A172 (cell line): Measurements from ENCODE around the gene ADGRF3. TPM values are rescaled to one million over a fixed set of nuclear protein-coding genes. Genes with fewer than 3 reads are reported as not detected.
"Not testable (repeated sequence)": the region's sequence is repeated elsewhere in the genome, so short reads cannot be mapped to it uniquely, and the experiment has no call there.

Source experiments
- DNase-seq: peaks from one replicate; pipeline ENCODE4 v3.0.0-alpha.2; 2015; ENCODE audit warnings: low spot score
- total RNA-seq: library from RNA; depleted of rRNA; stranded (reverse); fragments of >200 nt; shearing (Covaris generic); gene quantifications from 2 replicates; pipeline ENCODE4 v1.2.3, GENCODE V29; 2014; rRNA removed

ADGRF3 gene, protein sequence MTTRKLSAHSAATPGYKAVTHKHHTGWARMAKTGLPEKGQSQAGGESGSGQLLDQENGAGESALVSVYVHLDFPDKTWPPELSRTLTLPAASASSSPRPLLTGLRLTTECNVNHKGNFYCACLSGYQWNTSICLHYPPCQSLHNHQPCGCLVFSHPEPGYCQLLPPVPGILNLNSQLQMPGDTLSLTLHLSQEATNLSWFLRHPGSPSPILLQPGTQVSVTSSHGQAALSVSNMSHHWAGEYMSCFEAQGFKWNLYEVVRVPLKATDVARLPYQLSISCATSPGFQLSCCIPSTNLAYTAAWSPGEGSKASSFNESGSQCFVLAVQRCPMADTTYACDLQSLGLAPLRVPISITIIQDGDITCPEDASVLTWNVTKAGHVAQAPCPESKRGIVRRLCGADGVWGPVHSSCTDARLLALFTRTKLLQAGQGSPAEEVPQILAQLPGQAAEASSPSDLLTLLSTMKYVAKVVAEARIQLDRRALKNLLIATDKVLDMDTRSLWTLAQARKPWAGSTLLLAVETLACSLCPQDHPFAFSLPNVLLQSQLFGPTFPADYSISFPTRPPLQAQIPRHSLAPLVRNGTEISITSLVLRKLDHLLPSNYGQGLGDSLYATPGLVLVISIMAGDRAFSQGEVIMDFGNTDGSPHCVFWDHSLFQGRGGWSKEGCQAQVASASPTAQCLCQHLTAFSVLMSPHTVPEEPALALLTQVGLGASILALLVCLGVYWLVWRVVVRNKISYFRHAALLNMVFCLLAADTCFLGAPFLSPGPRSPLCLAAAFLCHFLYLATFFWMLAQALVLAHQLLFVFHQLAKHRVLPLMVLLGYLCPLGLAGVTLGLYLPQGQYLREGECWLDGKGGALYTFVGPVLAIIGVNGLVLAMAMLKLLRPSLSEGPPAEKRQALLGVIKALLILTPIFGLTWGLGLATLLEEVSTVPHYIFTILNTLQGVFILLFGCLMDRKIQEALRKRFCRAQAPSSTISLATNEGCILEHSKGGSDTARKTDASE
- total RNA-seq, result 0.07 and 0.12 TPM in 2 replicates

DNA sequence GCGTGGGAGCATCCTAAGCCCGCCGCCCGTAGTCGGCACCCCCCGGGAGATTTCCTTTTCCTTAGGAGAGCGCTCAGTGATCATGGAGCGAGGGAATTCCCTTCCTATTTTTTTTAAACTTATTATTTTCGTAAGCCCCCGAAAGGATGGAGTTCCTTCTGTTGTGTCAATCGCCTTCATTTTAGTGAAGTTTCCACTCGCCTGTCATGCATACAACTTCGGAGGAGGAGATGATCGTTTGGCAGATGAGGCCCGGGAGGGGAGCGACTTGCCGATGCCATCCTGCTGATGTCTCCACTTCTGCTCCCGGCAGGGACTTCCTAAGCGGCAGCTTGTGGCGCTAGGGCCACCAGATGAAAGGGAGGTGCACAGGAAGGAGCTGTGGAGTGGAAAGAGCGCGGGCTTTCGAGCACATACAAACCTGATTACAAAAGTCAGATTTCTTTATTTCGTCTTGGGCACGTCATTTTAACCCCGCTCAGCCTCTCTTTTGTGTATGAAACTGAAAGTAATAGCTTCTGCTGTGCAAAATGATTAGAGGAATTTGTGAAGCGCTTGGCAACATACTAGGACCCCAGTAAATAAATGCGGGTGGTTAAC is at the start of gene ADGRF3:
TSS of gene ADGRF3 (minus strand) at position 336 of the 600 bp plus-strand sequence. CDS start 555 bp downstream, outside the sequence.
- DNase-seq, result peak; percentile 60

DNA sequence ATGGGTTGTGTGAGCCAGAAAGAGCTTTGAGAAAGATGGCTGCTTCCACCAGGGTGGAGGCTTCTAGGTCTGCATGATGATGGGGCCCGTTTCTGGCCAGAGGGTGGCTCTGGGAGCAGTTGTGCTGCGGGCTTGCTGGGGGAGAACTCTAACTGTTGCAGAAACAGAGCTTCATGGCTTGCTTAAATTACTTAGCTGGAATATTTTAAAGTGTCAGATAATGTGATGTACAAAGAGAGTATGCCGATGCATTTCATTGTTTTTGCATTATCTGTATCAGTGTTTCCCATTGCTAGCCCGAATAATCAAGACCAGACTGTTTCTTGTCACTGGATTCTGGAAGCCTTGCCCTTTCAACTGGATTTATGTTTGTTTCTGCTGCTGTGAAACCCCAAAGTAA is 48.8 kb upstream of the ADGRF3 start:
- DNase-seq, result no peak

DNA sequence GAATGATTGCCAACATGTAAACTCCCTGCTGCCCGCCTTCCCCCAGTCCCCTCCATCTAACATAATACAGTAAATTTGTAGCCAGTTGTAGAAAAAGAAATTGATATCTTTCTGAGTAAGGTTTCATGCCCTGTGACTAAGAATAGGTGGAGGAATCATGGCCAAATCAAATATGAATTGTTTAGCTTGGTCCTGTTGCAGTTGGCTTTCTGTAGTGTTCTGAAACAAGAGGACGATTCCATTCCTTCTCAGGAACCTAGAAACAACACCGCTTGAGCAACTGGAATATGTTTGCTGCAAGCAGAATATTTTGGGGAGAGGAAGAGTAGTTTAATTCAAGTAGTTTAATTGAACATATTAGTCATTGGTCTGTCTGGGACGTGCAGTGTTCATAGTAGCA is 48.1 kb upstream of the ADGRF3 start:
- no peak for DNase-seq

DNA sequence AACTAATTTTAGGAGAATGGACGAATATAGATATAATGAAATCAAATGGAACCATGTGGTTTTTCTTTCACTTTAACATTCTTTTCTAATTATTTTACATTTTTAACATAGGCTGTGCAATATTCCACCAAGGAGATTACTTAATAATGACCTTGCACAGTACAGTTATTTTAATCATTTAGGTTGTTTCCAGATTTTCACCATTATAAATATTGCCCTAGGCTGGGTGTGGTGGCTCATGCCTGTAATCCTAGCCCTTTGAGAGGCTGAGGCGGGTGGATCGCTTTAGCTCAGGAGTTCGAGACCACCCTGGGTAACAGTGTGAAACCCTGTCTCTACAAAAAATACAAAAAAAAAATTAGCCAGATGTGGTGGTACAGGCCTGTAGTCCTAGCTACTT is 40.6 kb upstream of the ADGRF3 start:
- no peak for DNase-seq

DNA sequence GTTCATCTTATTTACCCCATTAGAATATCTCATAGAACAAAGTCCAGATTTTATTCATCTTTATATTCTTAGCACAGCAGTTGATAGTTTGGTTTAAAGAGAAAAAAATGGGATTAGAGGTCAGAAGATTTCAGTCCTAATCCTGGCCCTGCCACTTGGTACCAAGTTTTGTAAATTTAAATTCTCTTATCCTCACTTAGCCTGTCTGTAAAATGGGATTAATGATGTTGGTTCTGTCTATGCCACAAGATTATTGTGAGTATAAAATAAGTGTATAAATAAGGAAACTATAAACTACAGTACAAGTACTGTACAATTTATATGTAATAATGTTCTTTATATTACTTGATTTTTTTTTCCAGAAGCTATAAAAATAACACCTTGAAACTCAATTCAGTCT is 38.0 kb upstream of the ADGRF3 start:
- DNase-seq, result no peak

DNA sequence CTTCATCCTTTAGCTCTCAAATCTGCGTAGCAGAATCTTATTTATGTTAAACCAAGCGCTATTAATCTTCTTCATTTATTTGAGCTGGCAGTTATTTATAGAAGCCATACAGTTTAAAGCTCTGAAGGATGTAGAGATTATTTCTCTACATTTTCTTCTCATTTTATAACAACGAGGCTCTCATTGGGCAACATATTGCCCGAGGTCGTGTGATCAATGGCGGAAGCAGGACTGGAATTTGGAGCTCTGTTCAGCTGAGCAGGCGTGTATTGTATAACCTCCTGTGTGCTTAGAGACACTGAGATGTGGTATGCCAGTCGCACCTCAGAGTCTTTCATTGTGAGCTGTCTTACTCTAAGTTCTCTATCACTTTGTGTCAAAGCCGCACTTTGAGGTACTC is 37.6 kb upstream of the ADGRF3 start:
- no peak for DNase-seq

DNA sequence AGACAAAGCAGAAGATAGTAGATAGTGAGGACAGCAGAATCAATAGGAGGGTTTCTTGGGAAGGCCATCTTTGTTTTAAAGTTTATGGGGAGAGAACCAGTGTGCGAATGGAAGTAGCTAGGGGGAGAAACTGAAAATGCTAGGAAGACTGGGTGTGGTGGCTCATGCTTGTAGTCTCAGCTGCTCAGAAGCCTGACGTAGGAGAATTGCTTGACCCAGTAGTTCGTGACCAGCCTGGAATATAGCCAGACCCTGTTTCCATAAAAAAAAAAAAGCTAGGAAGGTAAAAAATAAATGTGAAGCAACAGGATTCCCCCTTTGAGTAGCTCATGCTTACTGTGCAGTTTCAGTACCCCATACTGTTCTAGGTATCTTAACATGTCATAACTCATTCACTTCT is 36.0 kb upstream of the ADGRF3 start:
- DNase-seq, result no peak

DNA sequence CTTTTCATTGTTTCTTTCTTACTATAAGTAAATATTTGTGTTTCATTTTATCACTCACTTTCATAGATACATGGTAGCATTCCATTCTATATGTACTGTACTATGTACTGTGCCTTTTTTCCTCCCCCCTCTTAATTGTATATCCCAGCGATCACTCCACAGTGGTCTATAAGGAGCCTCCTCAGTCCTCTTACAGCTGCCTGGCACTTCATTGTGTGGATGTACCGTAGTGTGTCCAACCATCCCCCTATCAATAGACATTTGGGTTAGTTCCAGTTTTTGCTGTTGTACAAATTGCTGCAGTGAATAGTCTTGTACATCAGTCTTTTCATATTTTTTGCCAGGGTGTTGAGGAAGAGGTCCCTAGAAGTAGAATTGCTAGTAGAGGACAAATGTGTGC is 33.7 kb upstream of the ADGRF3 start:
- DNase-seq, result no peak

DNA sequence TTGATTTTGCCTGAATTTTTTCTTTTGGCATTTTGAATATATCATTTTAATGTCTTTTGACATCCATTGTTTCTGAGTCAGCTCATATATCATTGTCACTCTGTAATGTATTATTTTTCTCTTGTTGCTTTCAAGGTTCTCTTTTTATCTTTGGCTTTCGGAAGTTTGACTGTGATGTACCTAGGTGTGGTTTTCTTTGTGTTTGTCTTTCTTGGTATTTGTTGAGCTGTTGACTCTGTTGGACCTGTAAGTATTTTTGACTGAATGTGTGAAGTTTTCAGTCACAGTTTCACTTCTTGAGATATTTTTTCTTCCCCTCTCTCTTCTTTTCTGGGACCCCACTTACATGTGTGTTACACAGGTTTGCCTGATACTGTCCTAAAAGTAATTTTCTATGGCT is 30.2 kb upstream of the ADGRF3 start:
- DNase-seq, result no peak

DNA sequence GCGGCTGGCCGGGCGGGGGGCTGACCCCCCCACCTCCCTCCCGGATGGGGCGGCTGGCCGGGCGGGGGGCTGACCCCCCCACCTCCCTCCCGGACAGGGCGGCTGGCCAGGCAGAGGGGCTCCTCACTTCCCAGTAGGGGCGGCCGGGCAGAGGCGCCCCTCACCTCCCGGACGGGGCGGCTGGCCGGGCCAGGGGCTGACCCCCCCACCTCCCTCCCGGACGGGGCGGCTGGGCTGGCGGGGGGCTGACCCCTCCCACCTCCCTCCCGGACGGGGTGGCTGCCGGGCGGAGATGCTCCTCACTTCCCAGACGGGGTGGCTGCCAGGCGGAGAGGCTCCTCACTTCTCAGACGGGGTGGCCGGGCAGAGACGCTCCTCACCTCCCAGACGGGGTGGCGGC is 24.3 kb upstream of the ADGRF3 start:
- DNase-seq, result not testable (repeated sequence)

DNA sequence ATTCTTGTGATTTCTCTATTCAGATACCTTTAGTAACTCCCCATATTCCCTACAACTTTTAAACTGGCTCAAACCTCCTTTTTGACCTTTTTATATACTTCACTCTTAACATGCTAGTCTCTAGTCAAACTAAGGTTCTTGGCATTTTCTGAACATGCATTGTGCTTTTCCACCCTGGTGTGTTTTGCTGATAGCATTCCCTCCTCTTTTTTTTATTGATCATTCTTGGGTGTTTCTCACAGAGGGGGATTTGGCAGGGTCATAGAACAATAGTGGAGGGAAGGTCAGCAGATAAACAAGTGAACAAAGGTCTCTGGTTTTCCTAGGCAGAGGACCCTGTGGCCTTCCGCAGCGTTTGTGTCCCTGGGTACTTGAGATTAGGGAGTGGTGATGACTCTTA is 23.1 kb upstream of the ADGRF3 start:
- DNase-seq, result not testable (repeated sequence)

DNA sequence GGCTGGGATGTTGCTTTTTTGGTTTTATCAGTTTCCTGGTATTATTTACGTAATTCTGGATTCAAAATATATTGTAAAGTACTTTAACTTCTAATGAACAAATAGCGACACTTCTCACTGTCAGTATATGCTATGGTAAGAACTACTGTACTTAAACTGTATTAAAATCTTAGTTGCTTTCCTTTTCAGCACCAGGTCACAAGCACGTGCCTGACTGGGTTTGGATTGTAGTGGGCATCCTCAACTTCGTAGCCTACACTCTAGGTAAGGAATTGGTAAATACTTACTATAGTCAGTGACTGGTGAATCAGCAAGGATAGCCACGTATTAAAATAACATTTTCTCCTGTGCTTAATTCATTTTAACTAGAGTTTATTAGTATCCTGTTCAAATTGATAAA is 20.4 kb upstream of the ADGRF3 start:
- DNase-seq, result no peak

DNA sequence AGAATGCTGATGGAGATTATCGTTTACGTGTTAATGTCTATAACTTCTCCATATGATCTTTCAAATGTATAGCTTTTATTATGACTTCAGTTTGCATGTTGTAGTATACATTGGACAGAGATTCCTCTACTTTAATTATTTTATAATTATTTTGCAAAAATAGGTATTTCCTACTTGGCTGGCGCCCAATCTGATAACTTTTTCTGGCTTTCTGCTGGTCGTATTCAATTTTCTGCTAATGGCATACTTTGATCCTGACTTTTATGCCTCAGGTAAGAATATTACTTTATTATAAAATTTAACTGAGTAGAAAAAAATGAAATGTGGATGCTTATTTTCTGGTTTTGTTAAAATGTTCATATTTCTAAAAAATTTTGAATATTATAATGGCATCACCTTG is 18.1 kb upstream of the ADGRF3 start:
- no peak for DNase-seq

DNA sequence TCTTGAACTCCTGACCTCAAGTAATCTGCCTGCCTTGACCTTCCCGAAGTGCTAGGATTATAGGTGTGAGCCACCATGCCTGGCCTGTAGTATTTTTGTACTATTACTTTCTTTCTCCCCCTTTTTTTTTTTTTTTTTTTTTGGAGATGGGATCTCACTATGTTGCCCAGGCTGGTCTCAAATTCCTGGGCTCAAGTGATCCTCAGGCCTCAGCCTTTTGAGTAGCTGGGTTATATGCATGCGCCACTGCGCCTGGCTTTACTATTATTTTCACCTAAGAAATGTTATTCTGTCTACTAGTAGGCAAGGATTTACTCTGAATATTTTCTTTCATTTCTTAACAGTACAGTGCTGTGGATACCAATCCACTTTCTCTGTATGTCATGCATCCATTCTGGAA is 17.4 kb upstream of the ADGRF3 start:
- DNase-seq, result no peak

DNA sequence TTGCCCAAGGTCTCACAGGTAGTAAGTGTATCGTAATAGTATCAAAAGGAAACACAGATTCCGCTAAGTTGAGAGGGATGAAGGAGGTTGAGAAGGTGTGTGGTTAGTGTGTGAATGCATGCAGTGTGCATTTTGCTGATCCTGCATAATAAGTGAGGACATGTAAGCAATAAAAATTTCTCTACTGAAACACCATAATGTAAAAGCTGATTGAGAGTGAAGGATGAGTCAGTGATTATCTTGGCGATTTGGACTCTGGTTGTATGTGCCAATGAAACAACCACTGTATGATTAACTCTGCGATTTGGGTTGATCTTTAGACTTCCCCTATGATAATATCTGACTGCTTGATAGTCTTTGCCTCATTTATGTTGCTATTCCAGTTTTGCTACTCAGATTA is 16.7 kb upstream of the ADGRF3 start:
- DNase-seq, result no peak

DNA sequence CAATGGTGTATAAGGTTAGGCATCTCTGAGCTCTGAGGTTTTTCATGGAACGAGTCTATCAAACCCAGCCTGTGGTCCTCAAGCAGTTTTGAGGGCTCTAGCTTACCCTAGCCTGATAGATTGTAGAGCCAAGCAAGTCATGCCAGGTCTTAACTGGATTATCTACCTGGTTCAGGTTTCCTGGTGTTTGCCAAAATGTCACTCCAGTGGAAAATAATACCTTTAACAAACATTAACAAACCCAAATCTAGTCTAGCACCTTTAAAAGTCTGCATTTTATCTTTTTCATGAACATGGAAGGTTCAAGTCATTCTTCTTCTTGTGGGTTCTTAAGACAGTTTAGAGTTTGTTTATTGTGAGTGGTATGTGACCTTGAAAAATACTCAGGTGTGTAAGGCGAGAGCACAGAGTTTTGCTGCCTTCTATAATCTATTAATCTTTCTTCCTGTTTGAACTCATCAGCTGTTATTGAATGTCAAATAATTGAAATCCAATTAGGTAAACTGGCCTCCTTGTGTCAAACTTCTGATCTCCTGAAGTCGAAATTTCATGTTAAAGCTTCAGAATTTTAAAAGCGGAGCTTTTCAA is 13.4 kb upstream of the ADGRF3 start:
- DNase-seq, result no peak

DNA sequence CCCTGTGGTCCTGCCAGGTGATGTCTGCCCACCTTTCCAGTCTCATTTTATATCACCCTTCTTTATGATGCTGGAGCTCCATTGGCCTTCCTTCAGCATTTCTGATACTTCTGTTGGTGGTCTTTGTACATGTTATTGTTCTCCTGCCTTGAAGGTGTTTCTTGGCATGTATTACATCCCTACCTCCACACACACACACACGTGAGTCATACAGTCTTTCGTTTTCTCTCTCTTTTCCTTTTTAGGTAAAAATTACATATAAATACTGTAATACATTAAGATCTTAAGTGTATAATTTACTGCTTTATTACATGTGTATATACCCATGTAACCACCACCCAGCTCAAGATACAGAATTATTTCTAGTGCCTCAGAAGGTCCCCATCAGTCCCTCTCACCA is 10.2 kb upstream of the ADGRF3 start:
- no peak for DNase-seq

DNA sequence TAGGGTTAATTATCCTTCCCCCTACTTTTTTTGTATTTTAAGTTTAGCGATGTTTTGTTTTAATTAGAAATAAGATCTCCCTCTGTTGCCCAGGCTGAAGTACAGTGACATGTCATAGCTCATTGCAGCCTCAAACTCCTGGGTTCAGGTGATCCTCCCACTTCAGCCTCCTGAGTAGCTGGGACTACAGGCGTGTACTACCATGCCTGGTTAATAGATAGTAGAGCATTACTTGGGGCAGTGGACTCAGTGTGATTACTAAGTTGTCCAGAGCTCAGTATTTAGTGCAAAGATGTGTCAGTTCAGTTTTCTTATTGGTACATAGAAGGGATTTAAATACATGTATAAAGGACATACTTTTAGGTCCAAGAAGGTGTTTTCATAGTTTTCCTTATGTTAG is 9.5 kb upstream of the ADGRF3 start:
- no peak for DNase-seq

DNA sequence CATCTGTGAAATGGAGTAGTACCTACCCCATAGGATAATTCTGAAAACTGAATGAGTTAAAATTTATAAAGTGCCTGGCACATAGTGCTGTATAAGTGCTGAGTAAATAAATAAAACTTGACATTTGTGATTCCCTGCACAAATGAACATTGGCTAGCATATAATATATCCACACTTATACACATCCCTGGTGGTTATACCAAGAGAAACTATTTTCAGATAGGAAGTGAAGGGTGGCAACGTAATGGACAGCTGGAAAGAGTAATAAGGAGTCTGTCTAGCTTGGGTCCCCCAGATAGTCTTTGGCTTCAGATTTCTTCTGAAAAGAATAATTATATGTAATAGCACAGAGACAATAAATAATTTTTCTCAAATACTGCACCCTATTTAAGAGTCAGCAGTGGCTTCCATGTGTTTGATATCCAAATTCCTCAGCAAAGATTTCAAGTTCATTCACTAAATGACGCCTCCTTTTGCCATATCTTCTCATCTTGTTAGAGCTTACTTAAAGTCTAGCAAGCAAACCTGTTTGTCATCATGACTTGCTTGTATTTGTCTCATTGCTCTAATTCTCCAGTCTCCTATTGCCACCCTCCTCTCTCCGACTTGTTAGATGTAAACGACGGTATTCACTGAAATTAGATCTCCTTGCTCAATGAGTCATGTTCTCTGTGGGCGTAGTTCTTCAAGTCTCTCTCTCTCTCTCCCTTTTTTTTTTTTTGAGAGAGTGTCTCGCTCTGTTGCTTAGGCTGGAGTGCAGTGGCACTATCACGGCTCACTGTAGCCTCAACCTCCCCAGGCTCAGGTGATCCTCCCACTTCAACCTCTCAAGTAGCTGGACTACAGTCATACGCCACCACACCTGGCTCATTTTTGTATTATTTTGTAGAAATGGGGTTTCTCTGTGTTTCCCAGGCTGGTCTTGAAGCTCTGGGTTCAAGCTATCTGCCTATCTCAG is 8.7 kb upstream of the ADGRF3 start:
- peak; percentile 92 for DNase-seq

DNA sequence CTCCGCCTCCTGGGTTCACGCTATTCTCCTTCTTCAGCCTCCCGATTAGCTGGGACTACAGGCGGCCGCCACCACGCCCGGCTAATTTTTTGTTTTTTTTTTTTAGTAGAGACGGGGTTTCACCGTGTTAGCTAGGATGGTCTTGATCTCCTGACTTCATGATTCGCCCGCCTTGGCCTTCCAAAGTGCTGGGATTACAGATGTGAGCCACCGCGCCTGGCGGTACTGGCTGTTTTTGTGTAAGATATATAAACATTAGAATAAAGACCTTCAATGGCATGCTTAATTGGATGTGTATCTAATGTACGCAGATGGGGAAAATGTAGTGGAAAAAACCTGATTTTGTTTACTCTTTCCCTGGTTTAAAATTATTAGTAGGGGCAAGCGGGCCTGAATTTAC is 7.9 kb upstream of the ADGRF3 start:
- not testable (repeated sequence) for DNase-seq

DNA sequence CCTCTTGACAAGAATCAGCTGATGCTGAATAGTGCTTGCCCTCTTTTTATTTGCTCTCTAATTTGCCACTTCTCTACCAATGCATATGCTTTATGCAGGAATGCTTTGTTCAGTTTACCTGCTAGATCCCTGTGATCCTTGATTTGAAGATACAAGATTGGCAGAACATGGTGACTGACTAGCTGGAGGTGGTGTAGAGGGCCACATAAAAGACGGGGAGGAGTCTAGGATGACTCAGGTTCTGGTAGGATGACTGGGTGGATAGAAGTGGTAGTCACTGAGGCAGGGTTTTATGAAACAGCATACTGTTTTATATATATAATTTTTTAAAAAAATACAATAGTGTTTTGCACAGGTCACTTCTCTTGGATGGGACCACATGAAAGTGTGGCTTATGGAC is 6.3 kb upstream of the ADGRF3 start:
- DNase-seq, result peak; percentile 45
